Rectal smooth muscle tissue (tissue), 1 donor: Measurements from ENCODE around the gene TSC2.
A peak's percentile ranks its signal among the peaks of the same experiment; 100 is the strongest.

Source experiments
- H3K27ac ChIP-seq: one replicate; pipeline ENCODE4 v1.7.0; 2013; ENCODE audit warnings: low read depth, low read length, inconsistent platforms
- H3K27me3 ChIP-seq: one replicate; pipeline ENCODE4 v1.7.0; 2013; ENCODE audit warnings: low read length; ENCODE audit not compliant: control insufficient read depth, insufficient read depth
- H3K36me3 ChIP-seq: one replicate; pipeline ENCODE4 v1.7.0; 2013; ENCODE audit warnings: low read length; ENCODE audit not compliant: control insufficient read depth, insufficient read depth
- H3K4me1 ChIP-seq: one replicate; pipeline ENCODE4 v1.7.0; 2013; ENCODE audit warnings: low read length; ENCODE audit not compliant: control insufficient read depth, insufficient read depth
- H3K4me3 ChIP-seq: one replicate; pipeline ENCODE4 v1.7.0; 2013; ENCODE audit warnings: low read length
- H3K9ac ChIP-seq: one replicate; pipeline ENCODE4 v1.7.0; 2013; ENCODE audit warnings: low read length

TSC2 gene

GRCh38 chr16:2036200-2036966 is 11.4 kb upstream of the TSC2 start:
- Histone ChIP-seq H3K9ac (no peak overlapping the region), H3K27me3 (no peaks in the 10 kb centered on the region), H3K36me3 (peaks cover 3% of the 10 kb centered on the region), H3K27ac (peak overlapping the region; percentile 78), H3K4me1 (peaks cover 40% of the 10 kb centered on the region), H3K4me3 (no peak overlapping the region)

DNA sequence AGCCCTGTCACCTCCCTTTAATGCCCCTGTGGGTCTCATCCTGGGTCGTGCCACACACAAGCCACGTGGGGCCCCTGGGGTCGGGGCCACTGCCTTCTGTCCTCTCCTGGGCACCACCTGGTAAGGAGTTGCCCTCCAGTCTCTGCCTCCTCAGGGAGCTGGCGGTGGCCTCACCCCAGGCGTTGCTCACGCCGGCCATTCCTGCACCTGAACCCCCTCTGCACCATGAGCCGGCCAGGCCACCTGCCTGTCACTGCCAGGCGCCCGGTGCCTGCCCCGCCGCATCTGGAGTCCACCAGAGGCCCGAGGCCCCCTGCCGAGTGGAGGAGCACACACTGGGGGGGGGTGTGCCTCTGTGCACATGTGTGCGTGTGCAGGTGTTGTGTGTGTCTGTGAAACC is 10.7 kb upstream of the TSC2 start:
- no peak overlapping the region for H3K4me3 ChIP-seq

DNA sequence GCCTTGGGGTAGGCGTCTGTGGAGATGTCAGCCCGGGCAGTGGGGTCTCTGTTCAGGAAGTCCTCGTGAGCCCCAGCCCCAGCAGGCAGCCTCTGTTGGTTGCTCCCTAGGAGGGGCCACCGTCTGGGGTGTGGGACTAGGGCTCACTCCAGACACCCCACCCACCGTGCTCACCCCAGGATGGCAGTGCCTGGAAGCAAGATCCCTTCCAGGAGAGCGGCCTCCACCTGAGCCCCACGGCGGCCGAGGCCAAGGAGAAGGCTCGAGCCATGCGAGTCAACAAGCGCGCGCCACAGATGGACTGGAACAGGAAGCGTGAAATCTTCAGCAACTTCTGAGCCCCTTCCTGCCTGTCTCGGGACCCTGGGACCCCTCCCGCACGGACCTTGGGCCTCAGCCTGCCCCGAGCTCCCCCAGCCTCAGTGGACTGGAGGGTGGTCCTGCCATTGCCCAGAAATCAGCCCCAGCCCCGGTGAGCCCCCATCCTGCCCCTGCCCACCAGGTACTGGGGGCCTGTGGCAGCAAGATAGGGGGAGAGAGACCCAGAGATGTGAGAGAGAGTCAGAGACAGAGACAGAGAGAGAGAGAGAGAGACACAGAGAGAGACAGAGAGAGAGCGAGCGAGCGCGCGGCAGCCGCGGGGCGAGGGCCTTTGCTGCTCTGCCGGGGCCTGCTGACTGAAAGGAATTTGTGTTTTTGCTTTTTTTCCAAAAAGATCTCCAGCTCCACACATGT is 10.0 kb upstream of the TSC2 start:
- Histone ChIP-seq H3K4me1 (peaks cover 38% of the 10 kb centered on the region), H3K27ac (peak overlapping the region; percentile 66), H3K36me3 (peaks cover 3% of the 10 kb centered on the region), H3K27me3 (no peaks in the 10 kb centered on the region), H3K4me3 (no peak overlapping the region), H3K9ac (peak overlapping the region; percentile 21)

More for the DNA sequence above, 10.7 kb upstream of the TSC2 start:
- H3K27ac ChIP-seq: no peak overlapping the region
- peaks cover 3% of the 10 kb centered on the region for H3K36me3 ChIP-seq
- no peak overlapping the region for H3K9ac ChIP-seq
- H3K27me3 ChIP-seq: no peaks in the 10 kb centered on the region
- H3K4me1 ChIP-seq: peaks cover 40% of the 10 kb centered on the region

- Histone ChIP-seq H3K27me3 (no peaks in the 10 kb centered on the region), H3K27ac (peak overlapping the region; percentile 77), H3K36me3 (peaks cover 3% of the 10 kb centered on the region), H3K4me3 (peak overlapping the region; percentile 27), H3K9ac (peak overlapping the region; percentile 30), H3K4me1 (peaks cover 31% of the 10 kb centered on the region)
Observed at GRCh38 chr16:2038382-2039231, 9.2 kb upstream of the TSC2 start.

DNA sequence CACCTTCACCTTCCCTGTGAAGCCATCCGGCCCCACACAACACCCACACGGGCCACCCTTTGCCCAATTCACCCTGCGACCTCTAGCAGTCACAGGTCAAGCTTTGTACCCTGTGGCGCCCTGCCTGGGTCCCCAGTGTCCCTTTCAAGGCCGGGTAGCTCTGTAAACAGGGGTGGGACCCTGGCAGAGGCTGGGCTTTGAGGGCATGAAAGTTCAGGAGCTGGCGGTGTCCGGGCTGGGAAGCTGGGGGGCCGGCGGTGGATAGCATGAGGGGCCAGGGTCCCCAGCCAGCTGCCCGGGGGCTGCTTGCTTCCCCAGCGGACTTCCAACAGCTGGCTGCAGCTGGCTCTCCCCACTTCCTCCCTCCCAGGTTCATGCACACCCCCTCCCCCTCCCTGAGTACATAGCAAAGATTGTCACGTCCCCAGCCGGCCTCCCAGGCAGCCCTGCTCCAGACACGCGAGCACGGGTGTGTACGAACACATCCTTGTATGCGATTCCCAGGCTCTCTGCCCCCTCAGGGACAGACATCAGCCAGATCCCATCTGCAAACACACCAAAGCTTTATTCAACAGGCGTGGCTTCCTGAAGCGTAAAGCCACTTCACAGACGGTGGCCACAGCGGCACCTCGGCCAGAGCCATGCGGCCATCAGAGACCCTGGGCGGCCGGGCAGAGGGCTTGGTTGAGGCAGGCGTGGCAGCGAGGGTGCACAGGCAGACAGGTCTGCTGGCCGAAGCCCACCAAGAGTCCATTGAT is 8.3 kb upstream of the TSC2 start:
- peak overlapping the region; percentile 77 for H3K27ac ChIP-seq

GRCh38 chr16:2040041-2040786 is 7.6 kb upstream of the TSC2 start:
- Histone ChIP-seq H3K27ac (peak overlapping the region; percentile 30), H3K36me3 (peaks cover 3% of the 10 kb centered on the region), H3K4me3 (no peak overlapping the region), H3K27me3 (no peaks in the 10 kb centered on the region), H3K9ac (no peak overlapping the region), H3K4me1 (peaks cover 21% of the 10 kb centered on the region)

More for the DNA sequence above, 8.3 kb upstream of the TSC2 start:
- no peaks in the 10 kb centered on the region for H3K27me3 ChIP-seq
- H3K4me1 ChIP-seq: peaks cover 26% of the 10 kb centered on the region
- no peak overlapping the region for H3K4me3 ChIP-seq
- peak overlapping the region; percentile 30 for H3K9ac ChIP-seq
- H3K36me3 ChIP-seq: peaks cover 3% of the 10 kb centered on the region

DNA sequence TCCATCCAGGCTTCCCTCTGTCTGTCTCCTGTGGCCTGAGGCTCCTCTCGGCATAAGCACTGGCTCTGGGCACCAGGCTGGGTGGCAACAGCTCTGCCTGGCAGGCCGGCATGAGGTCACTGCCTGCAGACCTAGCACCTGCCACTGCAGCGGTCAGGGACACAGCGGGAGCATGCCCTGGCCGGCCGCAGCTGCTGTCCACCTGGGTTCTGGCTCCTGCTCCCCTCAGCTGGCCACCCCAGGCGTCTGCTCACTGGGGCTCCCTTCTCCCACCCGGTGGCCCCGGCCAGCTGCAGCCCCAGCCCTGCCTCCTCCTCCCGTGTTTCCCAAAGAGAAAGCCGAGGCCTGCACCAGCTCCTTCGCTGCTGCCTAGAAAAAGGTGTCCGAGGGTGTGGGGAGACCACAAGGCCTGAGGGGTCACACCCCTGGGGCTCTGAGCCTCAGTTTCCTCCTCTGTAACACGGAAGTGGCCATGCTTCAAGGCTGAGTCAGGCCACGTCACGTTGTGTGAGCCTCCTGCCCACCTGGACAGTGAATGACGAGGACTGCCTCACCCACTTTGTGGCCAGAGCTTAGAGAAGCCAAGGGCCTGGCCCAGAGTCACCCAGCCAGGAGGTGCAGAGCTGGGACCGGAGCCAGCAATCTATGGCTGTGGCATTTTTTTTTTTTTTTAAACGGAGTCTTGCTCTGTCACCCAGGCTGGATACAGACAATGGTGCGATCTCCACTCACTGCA is 6.8 kb upstream of the TSC2 start:
- Histone ChIP-seq H3K27me3 (no peaks in the 10 kb centered on the region), H3K4me3 (no peak overlapping the region), H3K27ac (no peak overlapping the region), H3K9ac (no peak overlapping the region), H3K4me1 (peaks cover 14% of the 10 kb centered on the region), H3K36me3 (peaks cover 3% of the 10 kb centered on the region)

DNA sequence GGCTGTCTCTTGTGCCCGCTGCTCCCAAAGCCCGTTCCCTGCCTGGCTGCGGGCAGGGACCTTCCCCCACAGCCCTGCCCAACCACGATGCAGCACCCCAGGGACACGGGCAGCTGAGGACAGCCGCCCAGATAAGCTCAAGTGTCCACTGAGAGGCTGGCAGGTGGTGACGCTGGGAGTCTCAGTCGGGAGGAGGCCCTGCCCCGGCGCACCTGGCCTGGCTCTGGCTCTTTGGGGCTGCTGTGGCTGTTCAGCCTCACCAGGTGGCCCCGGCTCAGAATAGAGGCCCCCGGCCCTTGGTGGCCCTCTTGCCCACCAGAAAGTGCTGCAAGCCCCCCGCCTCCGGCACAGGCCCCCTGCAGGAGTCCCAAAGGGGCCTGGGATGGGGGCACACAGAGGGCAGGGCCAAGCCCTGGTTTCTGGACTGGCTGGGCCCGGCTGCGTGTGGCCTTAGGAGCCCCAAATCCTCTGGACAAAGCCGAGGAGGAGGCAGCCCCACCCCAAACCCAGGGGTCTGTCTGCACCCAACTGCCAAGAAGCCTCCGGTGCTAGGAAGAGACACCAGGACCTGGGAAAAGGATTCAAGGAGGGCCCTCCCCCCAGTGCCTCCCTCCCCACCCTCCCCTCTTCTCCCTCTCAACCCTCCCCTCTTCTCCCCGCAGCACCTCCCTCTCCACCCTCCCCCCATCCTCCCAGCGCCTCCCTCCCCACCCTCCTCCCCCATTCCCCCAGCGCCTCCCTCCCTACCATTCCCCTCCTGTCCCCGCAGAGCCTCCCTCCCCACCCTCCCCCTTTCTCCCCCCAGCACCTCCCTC is 5.4 kb upstream of the TSC2 start:
- Histone ChIP-seq H3K27me3 (no peaks in the 10 kb centered on the region), H3K27ac (no peak overlapping the region), H3K36me3 (peaks cover 3% of the 10 kb centered on the region), H3K4me1 (peaks cover 10% of the 10 kb centered on the region), H3K4me3 (no peak overlapping the region), H3K9ac (no peak overlapping the region)

DNA sequence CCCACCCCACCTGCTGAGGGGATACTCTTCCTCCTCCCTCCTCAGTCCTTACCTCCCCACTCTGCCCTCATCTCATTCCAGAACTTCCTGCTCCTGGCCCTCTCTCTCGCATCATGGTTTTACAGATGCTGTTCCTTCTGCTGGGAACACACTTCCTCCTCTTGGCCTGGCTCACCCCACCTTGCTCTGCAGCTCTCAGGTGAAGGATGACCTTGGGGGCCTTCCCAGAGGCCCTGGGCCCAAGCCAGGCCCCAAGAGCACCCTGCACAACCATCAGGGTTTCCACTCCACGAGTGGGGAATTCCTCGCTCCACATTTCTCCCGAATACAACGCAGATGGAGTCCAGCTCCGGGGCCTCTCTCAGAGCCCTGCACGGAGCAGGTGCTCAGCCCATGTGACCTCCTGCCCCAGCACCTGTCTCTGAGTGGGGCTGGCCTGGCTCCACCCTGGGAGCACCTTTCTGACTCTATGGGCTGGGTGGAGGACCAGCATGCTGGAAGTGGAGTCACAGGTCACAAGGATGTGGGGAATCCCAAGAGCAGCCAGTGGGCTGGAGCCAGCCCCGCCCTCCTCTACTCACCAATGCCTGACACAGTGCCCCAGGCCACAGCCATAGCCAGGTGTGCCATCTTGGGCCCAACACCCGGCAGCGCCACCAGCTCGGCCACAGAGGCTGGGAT is 4.7 kb upstream of the TSC2 start:
- peak overlapping the region; percentile 16 for H3K4me3 ChIP-seq
- H3K4me1 ChIP-seq: peaks cover 6% of the 10 kb centered on the region
- no peaks in the 10 kb centered on the region for H3K36me3 ChIP-seq
- no peaks in the 10 kb centered on the region for H3K27me3 ChIP-seq
- H3K27ac ChIP-seq: no peak overlapping the region
- H3K9ac ChIP-seq: no peak overlapping the region
